Cardiac fibroblast (primary cell): Measurements from ENCODE around the gene NOTCH1.
"Not testable (repeated sequence)": the region's sequence is repeated elsewhere in the genome, so short reads cannot be mapped to it uniquely, and the experiment has no call there.

Experiments
- DNase-seq, 2 donors: peaks; one replicate each; pipeline versions ENCODE4 v3.0.0 to v3.0.0-alpha.2; 2010; ENCODE audit warnings: low read depth in 2 of 2
- H3K4me3 ChIP-seq, 2 donors: replicated peaks in 1 of 2; 1 replicate in 1 of 2; 2 replicates in 1 of 2; pipeline ENCODE4 v1.5.1; 2011; ENCODE audit warnings: low read depth in 2 of 2, low read length in 2 of 2, mild to moderate bottlenecking in 2 of 2, moderate library complexity in 1 of 2
- TF ChIP-seq, protein P1 (sequence below): IDR thresholded peaks from one replicate; pipeline ENCODE4 v1.5.1; 2011; ENCODE audit warnings: low read depth, mild to moderate bottlenecking, low read length, inconsistent platforms

The NOTCH1 gene

GRCh38 chr9:136562746-136563495 is 17.1 kb upstream of the NOTCH1 start:
- DNase-seq, result no peak
- TF ChIP-seq, protein P1, sequence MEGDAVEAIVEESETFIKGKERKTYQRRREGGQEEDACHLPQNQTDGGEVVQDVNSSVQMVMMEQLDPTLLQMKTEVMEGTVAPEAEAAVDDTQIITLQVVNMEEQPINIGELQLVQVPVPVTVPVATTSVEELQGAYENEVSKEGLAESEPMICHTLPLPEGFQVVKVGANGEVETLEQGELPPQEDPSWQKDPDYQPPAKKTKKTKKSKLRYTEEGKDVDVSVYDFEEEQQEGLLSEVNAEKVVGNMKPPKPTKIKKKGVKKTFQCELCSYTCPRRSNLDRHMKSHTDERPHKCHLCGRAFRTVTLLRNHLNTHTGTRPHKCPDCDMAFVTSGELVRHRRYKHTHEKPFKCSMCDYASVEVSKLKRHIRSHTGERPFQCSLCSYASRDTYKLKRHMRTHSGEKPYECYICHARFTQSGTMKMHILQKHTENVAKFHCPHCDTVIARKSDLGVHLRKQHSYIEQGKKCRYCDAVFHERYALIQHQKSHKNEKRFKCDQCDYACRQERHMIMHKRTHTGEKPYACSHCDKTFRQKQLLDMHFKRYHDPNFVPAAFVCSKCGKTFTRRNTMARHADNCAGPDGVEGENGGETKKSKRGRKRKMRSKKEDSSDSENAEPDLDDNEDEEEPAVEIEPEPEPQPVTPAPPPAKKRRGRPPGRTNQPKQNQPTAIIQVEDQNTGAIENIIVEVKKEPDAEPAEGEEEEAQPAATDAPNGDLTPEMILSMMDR, result no peak
- no peak overlapping the region for H3K4me3 ChIP-seq

DNA sequence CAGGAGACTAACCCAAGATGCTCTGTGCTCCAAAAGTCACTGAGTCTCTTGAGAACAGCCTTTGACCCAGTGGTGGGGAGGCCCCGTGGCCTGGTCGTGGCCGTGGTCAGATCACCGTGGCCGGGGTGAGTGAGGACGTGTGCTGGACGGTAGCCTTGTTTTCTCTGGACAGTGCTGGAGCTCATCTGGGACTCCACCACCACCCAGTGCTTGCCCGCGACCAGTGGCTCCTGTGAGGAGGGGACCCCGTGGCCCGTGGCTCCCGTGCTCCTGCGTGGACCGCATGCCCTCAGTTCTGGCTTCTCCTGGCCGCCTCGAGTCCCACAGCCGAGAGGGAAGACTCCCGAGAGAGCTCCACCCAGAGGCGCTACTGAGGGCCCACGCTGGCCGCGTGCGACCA is 15.9 kb upstream of the NOTCH1 start:
- TF ChIP-seq, protein P1, result no peak
- no peak overlapping the region for H3K4me3 ChIP-seq
- no peak for DNase-seq

GRCh38 chr9:136560586-136560985 is 14.7 kb upstream of the NOTCH1 start:
- TF ChIP-seq, protein P1, result no peak
- DNase-seq, result no peak

DNA sequence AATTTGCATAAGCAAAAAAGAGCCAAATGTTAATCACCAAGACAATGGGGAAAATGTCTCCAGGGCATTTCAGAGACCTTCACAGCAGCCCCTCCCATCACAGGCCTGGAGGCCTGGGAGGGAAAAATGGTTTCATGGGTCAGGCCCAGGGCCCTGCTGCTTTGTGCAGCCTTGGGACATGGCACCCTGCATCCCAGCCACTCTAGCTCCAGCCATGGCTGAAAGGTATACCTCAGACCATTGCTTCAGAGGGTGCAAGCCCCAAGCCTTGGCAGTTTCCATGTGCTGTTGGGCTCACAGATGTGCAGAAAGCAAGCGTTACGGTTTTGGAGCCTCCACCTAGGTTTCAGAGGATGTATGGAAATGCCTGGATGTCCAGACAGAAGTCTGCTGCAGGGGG is 13.5 kb upstream of the NOTCH1 start:
- not testable (repeated sequence) for H3K4me3 ChIP-seq

More at GRCh38 chr9:136560586-136560985, 14.7 kb upstream of the NOTCH1 start:
- H3K4me3 ChIP-seq, result no peak overlapping the region

GRCh38 chr9:136558846-136559245 is 13.0 kb upstream of the NOTCH1 start:
- not testable (repeated sequence) for DNase-seq, H3K4me3 ChIP-seq

More for the DNA sequence above, 13.5 kb upstream of the NOTCH1 start:
- not testable (repeated sequence) for DNase-seq

DNA sequence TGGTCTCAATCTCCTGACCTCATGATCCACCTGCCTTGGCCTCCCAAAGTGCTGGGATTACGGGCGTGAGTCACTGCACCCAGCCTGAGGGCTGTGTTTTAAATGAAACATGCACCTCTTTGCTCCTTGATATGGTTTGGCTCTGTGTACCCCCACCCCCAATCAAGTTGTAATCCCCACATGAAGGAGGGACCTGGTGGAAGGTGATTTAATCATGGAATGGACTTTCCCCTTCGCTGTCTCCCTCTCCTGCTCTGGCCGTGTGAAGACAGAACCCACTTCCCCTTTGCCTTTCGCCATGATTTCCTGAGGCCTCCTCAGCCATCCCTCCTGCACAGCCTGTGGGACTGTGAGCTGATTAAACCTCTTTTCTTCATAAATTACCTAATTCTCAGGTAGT is 12.5 kb upstream of the NOTCH1 start:
- DNase-seq, result no peak
- H3K4me3 ChIP-seq, result no peak overlapping the region
- TF ChIP-seq, protein P1, result no peak

- no peak for DNase-seq
- TF ChIP-seq, protein P1, result no peak
- H3K4me3 ChIP-seq, result no peak overlapping the region
Measured at GRCh38 chr9:136557036-136557435, 11.2 kb upstream of the NOTCH1 start.

GRCh38 chr9:136556166-136556565 is 10.3 kb upstream of the NOTCH1 start:
- TF ChIP-seq, protein P1, result no peak
- no peak overlapping the region for H3K4me3 ChIP-seq
- DNase-seq, result no peak
